ENCODE measurements around the gene AMY1B.
"Not testable (repeated sequence)": the region's sequence is repeated elsewhere in the genome, so short reads cannot be mapped to it uniquely, and the experiment has no call there.

Gene AMY1B

DNA sequence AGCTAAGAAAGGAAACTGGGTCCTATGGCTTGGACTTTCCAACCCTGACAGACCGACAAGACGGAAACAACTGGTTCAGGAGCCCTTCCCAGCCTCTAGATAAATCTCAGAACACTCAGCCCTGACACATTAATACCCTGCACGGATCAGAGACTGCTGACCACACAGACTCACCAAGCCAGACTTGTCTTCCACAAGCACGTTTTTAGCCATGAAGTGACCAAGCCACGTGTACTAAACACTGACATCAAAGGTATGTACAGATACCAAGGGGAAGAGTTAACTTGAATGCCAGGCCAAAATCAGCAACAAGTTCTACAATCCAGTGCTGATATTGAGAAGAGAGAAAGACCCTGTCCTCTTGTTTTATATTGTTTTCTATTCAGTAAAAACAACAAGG lies at the start of gene AMY1B:
AMY1B (minus strand) TSS at position 101 of the 400 bp plus-strand sequence. CDS start 571 bp downstream, outside the sequence.
- DNase-seq: not testable (repeated sequence)

DNA sequence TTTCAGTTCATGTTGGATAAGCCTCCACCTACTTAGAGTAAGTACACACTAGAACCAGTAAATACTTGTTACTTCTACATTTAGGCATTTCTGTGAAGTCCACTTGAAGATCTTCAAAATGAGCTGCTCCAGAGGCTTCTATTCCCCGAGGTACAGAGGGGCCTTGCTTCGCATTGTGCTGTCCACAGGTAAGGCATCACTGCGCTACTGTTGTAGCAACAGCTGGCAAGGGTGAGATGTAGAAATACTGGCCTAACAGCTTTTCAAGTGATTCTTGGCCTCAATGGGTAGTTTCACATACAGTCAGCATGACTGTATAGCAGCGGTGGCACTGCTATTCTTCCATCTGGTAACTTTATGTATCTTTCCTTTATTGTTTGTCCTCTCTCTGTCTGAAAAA lies 49.0 kb upstream of the AMY1B start:
- DNase-seq: not testable (repeated sequence)

DNA sequence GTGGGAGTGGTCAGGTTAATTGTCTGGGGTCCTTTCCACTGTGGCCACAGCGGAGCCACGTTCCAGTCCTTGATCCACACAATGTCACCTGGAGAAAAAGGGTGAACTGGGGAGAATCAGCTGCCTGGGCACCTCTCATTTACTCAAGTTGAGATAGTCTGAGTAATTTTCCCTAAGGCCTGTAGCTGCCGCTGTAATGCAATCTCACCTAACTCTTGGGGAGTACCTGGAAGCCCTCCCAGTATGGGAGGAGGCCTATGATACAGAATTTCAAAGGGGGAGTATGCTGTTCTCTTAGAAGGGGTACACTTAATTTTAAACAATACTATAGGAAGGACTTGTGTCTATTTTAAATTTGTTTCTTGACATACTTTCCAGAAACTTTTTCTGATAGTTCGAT lies 48.4 kb upstream of the AMY1B start:
- DNase-seq: not testable (repeated sequence)

DNA sequence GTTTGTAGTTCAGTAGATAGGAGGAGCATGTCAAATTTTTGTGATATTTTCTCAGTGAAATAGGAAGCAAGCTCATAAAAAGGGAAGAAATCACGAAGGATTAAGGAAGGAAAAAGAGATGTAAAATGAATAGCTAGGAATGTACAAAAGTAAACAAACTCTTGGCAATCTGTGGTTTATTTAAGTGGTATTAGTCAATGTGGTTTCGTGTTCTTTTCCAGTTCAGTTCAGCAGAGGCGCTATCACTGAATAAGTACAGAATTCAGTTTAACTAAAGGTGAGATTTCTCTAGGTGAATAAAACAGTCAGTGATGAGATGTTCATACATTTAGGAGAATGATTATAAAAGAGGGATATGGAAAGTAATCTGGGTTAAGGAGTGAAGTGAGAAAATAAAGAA lies 42.0 kb upstream of the AMY1B start:
- DNase-seq: not testable (repeated sequence)

DNA sequence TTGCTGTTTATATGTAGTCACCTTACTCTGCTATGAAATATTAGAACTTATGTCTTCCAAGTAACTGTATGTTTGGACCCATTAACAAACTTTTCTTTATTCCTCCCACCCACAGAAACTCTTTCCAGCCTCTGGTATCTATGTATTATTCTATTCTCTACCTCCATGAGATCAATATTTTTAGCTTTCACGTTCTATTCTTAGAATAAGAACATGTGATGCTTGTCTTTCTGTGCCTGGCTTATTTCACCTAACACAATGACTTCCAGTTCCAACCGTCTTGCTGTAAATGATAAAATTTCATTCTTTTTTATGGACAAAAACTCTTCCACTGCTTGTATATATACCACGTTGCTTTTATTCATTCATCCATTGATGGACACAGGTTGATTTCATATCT lies 39.3 kb upstream of the AMY1B start:
- DNase-seq: not testable (repeated sequence)

DNA sequence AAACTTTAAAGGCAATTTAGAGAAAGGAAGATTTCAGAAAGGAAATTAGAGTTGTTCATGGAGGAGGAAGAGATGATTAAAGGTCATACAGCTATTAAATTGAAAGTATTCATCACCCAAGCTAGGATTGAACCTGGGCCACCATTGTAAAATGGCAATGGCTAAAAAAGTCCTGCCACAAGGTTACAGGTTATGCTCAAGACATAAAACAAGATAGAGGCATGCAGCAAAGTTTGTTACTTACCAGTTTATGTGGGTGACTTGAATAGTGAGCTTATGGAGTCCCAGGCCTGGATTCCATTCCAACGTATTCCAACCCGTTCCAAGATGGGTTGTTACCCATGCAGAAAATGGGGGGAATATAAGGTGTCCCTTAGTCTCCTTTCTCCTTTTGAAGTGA lies 25.5 kb upstream of the AMY1B start:
- DNase-seq: not testable (repeated sequence)

DNA sequence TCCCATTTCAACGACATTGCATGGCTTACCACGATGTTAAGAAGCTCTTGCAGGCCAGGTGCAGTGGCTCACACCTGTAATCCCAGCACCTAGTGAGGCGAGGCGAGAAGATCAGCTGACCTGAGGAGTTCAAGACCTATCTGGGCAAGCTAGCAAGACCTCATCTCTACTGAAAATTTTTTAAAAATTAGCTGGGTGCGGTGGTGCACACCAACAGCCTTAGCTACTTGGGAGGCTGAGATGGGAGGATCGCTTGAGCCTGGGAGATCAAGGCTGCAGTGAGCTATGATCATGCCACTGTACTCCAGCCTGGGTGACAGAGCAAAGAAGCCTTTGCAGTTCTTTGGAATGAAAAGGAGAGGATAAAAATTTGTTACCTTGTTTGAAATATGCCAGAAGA lies 21.4 kb upstream of the AMY1B start:
- not testable (repeated sequence) for DNase-seq

DNA sequence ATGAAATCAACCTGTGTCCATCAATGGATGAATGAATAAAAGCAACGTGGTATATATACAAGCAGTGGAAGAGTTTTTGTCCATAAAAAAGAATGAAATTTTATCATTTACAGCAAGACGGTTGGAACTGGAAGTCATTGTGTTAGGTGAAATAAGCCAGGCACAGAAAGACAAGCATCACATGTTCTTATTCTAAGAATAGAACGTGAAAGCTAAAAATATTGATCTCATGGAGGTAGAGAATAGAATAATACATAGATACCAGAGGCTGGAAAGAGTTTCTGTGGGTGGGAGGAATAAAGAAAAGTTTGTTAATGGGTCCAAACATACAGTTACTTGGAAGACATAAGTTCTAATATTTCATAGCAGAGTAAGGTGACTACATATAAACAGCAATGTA lies 14.4 kb upstream of the AMY1B start:
- DNase-seq: not testable (repeated sequence)

DNA sequence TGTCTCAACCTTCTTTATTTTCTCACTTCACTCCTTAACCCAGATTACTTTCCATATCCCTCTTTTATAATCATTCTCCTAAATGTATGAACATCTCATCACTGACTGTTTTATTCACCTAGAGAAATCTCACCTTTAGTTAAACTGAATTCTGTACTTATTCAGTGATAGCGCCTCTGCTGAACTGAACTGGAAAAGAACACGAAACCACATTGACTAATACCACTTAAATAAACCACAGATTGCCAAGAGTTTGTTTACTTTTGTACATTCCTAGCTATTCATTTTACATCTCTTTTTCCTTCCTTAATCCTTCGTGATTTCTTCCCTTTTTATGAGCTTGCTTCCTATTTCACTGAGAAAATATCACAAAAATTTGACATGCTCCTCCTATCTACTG lies 11.7 kb upstream of the AMY1B start:
- not testable (repeated sequence) for DNase-seq

DNA sequence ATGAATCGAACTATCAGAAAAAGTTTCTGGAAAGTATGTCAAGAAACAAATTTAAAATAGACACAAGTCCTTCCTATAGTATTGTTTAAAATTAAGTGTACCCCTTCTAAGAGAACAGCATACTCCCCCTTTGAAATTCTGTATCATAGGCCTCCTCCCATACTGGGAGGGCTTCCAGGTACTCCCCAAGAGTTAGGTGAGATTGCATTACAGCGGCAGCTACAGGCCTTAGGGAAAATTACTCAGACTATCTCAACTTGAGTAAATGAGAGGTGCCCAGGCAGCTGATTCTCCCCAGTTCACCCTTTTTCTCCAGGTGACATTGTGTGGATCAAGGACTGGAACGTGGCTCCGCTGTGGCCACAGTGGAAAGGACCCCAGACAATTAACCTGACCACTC lies 5.2 kb upstream of the AMY1B start:
- not testable (repeated sequence) for DNase-seq

DNA sequence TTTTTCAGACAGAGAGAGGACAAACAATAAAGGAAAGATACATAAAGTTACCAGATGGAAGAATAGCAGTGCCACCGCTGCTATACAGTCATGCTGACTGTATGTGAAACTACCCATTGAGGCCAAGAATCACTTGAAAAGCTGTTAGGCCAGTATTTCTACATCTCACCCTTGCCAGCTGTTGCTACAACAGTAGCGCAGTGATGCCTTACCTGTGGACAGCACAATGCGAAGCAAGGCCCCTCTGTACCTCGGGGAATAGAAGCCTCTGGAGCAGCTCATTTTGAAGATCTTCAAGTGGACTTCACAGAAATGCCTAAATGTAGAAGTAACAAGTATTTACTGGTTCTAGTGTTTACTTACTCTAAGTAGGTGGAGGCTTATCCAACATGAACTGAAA lies 4.7 kb upstream of the AMY1B start:
- DNase-seq: not testable (repeated sequence)

DNA sequence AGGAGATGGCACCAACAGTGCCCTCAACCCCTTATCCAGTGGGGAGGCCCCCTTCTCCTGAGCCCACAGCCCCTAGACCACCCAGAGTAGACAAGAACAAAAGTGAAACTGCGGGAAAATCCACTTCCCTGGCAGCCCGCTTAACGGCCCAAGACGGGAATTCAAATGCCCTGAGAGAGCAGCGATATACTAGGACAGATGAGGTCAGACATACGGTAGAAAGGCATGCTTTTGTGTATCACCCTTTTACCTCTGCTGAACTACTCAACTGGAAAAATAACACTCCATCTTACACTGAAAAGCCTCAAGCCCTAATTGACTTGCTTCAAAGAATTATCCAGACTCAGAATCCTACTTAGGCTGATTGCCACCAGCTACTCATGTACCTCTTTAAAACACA lies 1.4 kb upstream of the AMY1B start:
- not testable (repeated sequence) for DNase-seq

DNA sequence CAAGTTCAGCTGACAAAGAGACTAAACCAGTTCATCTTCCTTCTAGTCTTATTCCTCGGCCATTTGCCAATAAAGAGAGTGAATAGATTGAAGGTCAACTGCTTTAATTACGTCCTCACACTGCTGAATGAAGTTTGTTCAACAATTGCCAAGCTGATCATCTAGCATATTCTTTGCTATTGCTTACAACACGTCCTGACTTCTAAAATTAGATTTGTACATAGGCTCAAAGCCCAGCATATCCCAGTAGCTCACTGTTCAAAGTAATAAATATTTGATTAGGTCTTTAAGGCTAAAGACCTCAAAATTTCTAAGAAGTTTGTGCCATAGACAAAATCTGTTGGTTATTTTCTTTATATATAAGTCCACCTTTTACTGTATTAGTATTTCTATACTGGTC lies 19.7 kb downstream of the AMY1B start:
- DNase-seq: not testable (repeated sequence)

DNA sequence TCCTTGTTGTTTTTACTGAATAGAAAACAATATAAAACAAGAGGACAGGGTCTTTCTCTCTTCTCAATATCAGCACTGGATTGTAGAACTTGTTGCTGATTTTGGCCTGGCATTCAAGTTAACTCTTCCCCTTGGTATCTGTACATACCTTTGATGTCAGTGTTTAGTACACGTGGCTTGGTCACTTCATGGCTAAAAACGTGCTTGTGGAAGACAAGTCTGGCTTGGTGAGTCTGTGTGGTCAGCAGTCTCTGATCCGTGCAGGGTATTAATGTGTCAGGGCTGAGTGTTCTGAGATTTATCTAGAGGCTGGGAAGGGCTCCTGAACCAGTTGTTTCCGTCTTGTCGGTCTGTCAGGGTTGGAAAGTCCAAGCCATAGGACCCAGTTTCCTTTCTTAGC lies 40.5 kb downstream of the AMY1B start, which contains the start of gene AMY1A:
AMY1A (plus strand) TSS at position 301 of the 400 bp plus-strand sequence. CDS start 571 bp downstream, outside the sequence.
- DNase-seq: not testable (repeated sequence)

DNA sequence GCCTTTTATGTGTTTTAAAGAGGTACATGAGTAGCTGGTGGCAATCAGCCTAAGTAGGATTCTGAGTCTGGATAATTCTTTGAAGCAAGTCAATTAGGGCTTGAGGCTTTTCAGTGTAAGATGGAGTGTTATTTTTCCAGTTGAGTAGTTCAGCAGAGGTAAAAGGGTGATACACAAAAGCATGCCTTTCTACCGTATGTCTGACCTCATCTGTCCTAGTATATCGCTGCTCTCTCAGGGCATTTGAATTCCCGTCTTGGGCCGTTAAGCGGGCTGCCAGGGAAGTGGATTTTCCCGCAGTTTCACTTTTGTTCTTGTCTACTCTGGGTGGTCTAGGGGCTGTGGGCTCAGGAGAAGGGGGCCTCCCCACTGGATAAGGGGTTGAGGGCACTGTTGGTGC lies 41.9 kb downstream of the AMY1B start:
- DNase-seq: not testable (repeated sequence)

DNA sequence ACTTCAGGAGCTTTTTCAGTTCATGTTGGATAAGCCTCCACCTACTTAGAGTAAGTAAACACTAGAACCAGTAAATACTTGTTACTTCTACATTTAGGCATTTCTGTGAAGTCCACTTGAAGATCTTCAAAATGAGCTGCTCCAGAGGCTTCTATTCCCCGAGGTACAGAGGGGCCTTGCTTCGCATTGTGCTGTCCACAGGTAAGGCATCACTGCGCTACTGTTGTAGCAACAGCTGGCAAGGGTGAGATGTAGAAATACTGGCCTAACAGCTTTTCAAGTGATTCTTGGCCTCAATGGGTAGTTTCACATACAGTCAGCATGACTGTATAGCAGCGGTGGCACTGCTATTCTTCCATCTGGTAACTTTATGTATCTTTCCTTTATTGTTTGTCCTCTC lies 45.1 kb downstream of the AMY1B start:
- not testable (repeated sequence) for DNase-seq

DNA sequence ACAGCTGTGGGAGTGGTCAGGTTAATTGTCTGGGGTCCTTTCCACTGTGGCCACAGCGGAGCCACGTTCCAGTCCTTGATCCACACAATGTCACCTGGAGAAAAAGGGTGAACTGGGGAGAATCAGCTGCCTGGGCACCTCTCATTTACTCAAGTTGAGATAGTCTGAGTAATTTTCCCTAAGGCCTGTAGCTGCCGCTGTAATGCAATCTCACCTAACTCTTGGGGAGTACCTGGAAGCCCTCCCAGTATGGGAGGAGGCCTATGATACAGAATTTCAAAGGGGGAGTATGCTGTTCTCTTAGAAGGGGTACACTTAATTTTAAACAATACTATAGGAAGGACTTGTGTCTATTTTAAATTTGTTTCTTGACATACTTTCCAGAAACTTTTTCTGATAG lies 45.7 kb downstream of the AMY1B start:
- DNase-seq: not testable (repeated sequence)

DNA sequence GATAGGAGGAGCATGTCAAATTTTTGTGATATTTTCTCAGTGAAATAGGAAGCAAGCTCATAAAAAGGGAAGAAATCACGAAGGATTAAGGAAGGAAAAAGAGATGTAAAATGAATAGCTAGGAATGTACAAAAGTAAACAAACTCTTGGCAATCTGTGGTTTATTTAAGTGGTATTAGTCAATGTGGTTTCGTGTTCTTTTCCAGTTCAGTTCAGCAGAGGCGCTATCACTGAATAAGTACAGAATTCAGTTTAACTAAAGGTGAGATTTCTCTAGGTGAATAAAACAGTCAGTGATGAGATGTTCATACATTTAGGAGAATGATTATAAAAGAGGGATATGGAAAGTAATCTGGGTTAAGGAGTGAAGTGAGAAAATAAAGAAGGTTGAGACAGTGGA lies 52.1 kb downstream of the AMY1B start:
- DNase-seq: not testable (repeated sequence)

DNA sequence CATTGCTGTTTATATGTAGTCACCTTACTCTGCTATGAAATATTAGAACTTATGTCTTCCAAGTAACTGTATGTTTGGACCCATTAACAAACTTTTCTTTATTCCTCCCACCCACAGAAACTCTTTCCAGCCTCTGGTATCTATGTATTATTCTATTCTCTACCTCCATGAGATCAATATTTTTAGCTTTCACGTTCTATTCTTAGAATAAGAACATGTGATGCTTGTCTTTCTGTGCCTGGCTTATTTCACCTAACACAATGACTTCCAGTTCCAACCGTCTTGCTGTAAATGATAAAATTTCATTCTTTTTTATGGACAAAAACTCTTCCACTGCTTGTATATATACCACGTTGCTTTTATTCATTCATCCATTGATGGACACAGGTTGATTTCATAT lies 54.8 kb downstream of the AMY1B start:
- not testable (repeated sequence) for DNase-seq

Measured in AML-193 (cell line).